B cell (primary cell): ENCODE measurements around the gene TFF2. TPM values are rescaled to one million over a fixed set of nuclear protein-coding genes. Genes with fewer than 3 reads are reported as not detected.

Experiments
- ATAC-seq: fragments of 200-7000 bp; cut with Tn5 transposase; one replicate; pipeline ENCODE4 v1.10.0; 2021; ENCODE audit warnings: low read depth, mild to moderate bottlenecking, moderate number of reproducible peaks, moderate library complexity
- CTCF ChIA-PET: fragments of 350-600 bp; sonication (Branson Sonifier 250); formaldehyde crosslinking; loops from one replicate; lab custom pipeline; 2021; ENCODE audit warnings: antibody characterized with exemption, inconsistent platforms; lab: Charles Lee
- POLR2A ChIA-PET: fragments of 350-600 bp; sonication (Branson Sonifier 250); formaldehyde crosslinking; loops from one replicate; lab custom pipeline; 2021; ENCODE audit warnings: antibody characterized with exemption; lab: Charles Lee
- DNase-seq: peaks from one replicate; pipeline ENCODE4 v3.0.0; 2013
- H2AFZ ChIP-seq: 2 replicates; pipeline ENCODE4 v1.6.1; 2012; ENCODE audit warnings: mild to moderate bottlenecking, low read depth, low read length; ENCODE audit not compliant: insufficient read depth, poor library complexity, severe bottlenecking
- H3K27ac ChIP-seq, 2 donors: 1 replicate in 1 of 2; 2 replicates in 1 of 2; pipeline ENCODE4 v1.5.1; 2012 to 2013; ENCODE audit warnings: low read length in 2 of 2, mild to moderate bottlenecking in 2 of 2, moderate library complexity in 1 of 2
- H3K27me3 ChIP-seq, 4 experiments: fragments of 200-600 bp in 1 of 4; sonication (generic) in 1 of 4; replicated peaks in 1 of 4; 1 replicate in 2 of 4; 2 replicates in 2 of 4; pipeline versions ENCODE4 v1.6.1 to v1.7.0; 2013 to 2016; ENCODE audit warnings: low read length in 3 of 4, mild to moderate bottlenecking in 2 of 4, mixed read lengths in 1 of 4, moderate library complexity in 1 of 4; ENCODE audit not compliant: insufficient read depth in 4 of 4, control insufficient read depth in 3 of 4; ENCODE audit errors: control extremely low read depth in 1 of 4
- H3K36me3 ChIP-seq, 2 experiments: replicated peaks in 1 of 2; 1 replicate in 1 of 2; 2 replicates in 1 of 2; pipeline versions ENCODE4 v1.6.1 to v1.7.1; 2013; ENCODE audit warnings: low read length in 1 of 2; ENCODE audit not compliant: insufficient read depth in 2 of 2, control insufficient read depth in 1 of 2; ENCODE audit errors: control extremely low read depth in 1 of 2, extremely low read depth in 1 of 2
- H3K4me1 ChIP-seq, 2 donors: fragments of 200-600 bp in 1 of 2; sonication (generic) in 1 of 2; 1 replicate in 1 of 2; 2 replicates in 1 of 2; pipeline versions ENCODE4 v1.5.1 to v1.6.1; 2013 to 2017; ENCODE audit warnings: low read length in 2 of 2; ENCODE audit not compliant: control insufficient read depth in 2 of 2, insufficient read depth in 2 of 2
- H3K4me2 ChIP-seq: replicated peaks from 2 replicates; pipeline ENCODE3; 2012; ENCODE audit warnings: mild to moderate bottlenecking, low read depth, low read length; ENCODE audit not compliant: poor library complexity, severe bottlenecking
- H3K4me3 ChIP-seq, 5 experiments: fragments of 200-600 bp in 1 of 5; sonication (generic) in 1 of 5; 1 replicate in 3 of 5; 2 replicates in 2 of 5; pipeline versions ENCODE4 v1.5.1 to v1.7.0; 2011 to 2016; ENCODE audit warnings: low read length in 4 of 5, mild to moderate bottlenecking in 4 of 5, low read depth in 2 of 5, control low read depth in 1 of 5, moderate library complexity in 1 of 5; ENCODE audit not compliant: insufficient read depth in 1 of 5; ENCODE audit errors: control extremely low read depth in 1 of 5, extremely low read depth in 1 of 5
- H3K79me2 ChIP-seq: fragments of 200-600 bp; sonication (generic); one replicate; pipeline ENCODE4 v1.6.0; 2016; ENCODE audit warnings: low read length; ENCODE audit not compliant: control insufficient read depth, insufficient read depth
- H3K9ac ChIP-seq: fragments of 200-600 bp; sonication (generic); 2 replicates; pipeline ENCODE4 v1.6.1; 2017; ENCODE audit warnings: mild to moderate bottlenecking, low read length, moderate library complexity
- H3K9me3 ChIP-seq, 3 donors: one replicate each; pipeline versions ENCODE4 v1.6.1 to v1.7.1; 2013; ENCODE audit warnings: low read length in 2 of 3; ENCODE audit not compliant: control insufficient read depth in 2 of 3, insufficient read depth in 1 of 3; ENCODE audit errors: control extremely low read depth in 1 of 3
- H4K20me1 ChIP-seq: 2 replicates; pipeline ENCODE4 v1.6.0; 2012; ENCODE audit warnings: mild to moderate bottlenecking, low read length; ENCODE audit not compliant: insufficient read depth, control insufficient read depth, poor library complexity, severe bottlenecking
- H3K27ac Mint-ChIP-seq: one replicate; pipeline ENCODE4 v1.8.0; 2021; ENCODE audit warnings: mixed read lengths
- H3K27me3 Mint-ChIP-seq: one replicate; pipeline ENCODE4 v1.8.0; 2021; ENCODE audit warnings: mixed read lengths
- H3K4me1 Mint-ChIP-seq: one replicate; pipeline ENCODE4 v1.8.0; 2021; ENCODE audit warnings: mixed read lengths
- H3K4me3 Mint-ChIP-seq: one replicate; pipeline ENCODE4 v1.8.0; 2021; ENCODE audit warnings: mixed read lengths
- H3K9me3 Mint-ChIP-seq: one replicate; pipeline ENCODE4 v1.8.0; 2022; ENCODE audit warnings: mixed read lengths; ENCODE audit not compliant: insufficient read depth
- EZH2 ChIP-seq: IDR thresholded peaks from 2 replicates; pipeline ENCODE4 v1.6.1; 2012; ENCODE audit warnings: borderline replicate concordance, low read depth, mild to moderate bottlenecking, moderate library complexity, low read length; ENCODE audit not compliant: insufficient read depth, poor library complexity, severe bottlenecking
- WGBS: methylation state at CpG from one replicate; pipeline ENCODE4 v1.1.5; 2013; ENCODE audit warnings: missing lambda C conversion rate; ENCODE audit not compliant: insufficient coverage; 5-methylcytosine and 5-hydroxymethylcytosine counted together
- intact Hi-C: fragments of 100-400 bp; cut with micrococcal nuclease; formaldehyde crosslinking; loops from one replicate; pipeline ENCODE4 v1.10.0; 2022
- polyA plus RNA-seq: library from polyadenylated mRNA; depleted of rRNA; stranded (reverse); fragments of >200 nt; gene quantifications from 2 replicates; pipeline ENCODE4 v1.2.3, GENCODE V29; 2012
- total RNA-seq, 2 donors: library from RNA; stranded (reverse); fragments of 120-200 nt in 1 of 2; gene quantifications; 1 replicate in 1 of 2; 2 replicates in 1 of 2; pipeline versions ENCODE4 v1.2.3 to v1.2.4, GENCODE V29; 2013 to 2022
- TF ChIP-seq, protein P1 (sequence below): fragments of 200-600 bp; IDR thresholded peaks from one replicate; pipeline ENCODE4 v1.8.0; 2022; ENCODE audit warnings: antibody characterized with exemption, mild to moderate bottlenecking

Gene TFF2
- total and polyA plus RNA-seq, 2 donors (not counting 1 experiment from before 2014, with no cell fraction given): not detected

DNA sequence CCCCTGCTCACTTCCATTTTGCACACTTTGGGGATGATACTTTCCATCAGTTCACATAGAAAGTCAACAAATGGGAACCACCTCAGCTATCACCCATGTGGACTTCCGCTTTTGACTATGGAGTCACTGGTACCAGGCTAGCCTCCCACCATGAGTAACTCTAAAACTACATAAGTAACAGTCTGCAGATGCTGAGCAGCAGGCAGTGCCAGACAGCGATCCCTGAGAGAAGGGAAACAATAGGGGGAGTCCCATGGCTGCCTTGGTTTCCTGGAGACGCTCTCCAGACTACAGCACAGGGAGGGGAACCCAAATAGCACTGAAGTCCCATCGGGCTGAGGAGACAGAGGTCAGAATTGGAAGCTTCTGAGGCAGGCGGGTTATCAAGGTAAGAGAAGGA is 2.8 kb upstream of the TFF2 start:
- H3K4me2 ChIP-seq: no peak overlapping the region
- WGBS: 92% methylated on average over 4 of the region's 5 CpGs
- ChIA-PET CTCF (no interaction called here), POLR2A (no interaction called here)
- Mint-ChIP-seq H3K4me1 (no peaks in the 10 kb centered on the region), H3K4me3 (no peak overlapping the region), H3K27me3 (peaks cover 34% of the 10 kb centered on the region), H3K9me3 (peaks cover 10% of the 10 kb centered on the region), H3K27ac (no peak overlapping the region)
- DNase-seq (no peak), ATAC-seq (no peak)
- H4K20me1 ChIP-seq: no peaks in the 10 kb centered on the region
- no peak for TF ChIP-seq EZH2
- TF ChIP-seq, protein P1, sequence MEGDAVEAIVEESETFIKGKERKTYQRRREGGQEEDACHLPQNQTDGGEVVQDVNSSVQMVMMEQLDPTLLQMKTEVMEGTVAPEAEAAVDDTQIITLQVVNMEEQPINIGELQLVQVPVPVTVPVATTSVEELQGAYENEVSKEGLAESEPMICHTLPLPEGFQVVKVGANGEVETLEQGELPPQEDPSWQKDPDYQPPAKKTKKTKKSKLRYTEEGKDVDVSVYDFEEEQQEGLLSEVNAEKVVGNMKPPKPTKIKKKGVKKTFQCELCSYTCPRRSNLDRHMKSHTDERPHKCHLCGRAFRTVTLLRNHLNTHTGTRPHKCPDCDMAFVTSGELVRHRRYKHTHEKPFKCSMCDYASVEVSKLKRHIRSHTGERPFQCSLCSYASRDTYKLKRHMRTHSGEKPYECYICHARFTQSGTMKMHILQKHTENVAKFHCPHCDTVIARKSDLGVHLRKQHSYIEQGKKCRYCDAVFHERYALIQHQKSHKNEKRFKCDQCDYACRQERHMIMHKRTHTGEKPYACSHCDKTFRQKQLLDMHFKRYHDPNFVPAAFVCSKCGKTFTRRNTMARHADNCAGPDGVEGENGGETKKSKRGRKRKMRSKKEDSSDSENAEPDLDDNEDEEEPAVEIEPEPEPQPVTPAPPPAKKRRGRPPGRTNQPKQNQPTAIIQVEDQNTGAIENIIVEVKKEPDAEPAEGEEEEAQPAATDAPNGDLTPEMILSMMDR: no peak
- H3K27me3 ChIP-seq: peaks cover 0 to 16% (median 0%) of the 10 kb centered on the region in 4 experiments
- intact Hi-C loops: no loop called here
- no peak overlapping the region for H3K4me3 ChIP-seq
- no peak overlapping the region for H3K9ac ChIP-seq
- no peaks in the 10 kb centered on the region for H3K79me2 ChIP-seq
- no peaks in the 10 kb centered on the region for H3K4me1 ChIP-seq
- no peaks in the 10 kb centered on the region for H3K36me3 ChIP-seq
- H3K9me3 ChIP-seq: peaks cover 10 to 14% (median 12%) of the 10 kb centered on the region in 3 donors
- H2AFZ ChIP-seq: no peak overlapping the region
- no peak overlapping the region for H3K27ac ChIP-seq

DNA sequence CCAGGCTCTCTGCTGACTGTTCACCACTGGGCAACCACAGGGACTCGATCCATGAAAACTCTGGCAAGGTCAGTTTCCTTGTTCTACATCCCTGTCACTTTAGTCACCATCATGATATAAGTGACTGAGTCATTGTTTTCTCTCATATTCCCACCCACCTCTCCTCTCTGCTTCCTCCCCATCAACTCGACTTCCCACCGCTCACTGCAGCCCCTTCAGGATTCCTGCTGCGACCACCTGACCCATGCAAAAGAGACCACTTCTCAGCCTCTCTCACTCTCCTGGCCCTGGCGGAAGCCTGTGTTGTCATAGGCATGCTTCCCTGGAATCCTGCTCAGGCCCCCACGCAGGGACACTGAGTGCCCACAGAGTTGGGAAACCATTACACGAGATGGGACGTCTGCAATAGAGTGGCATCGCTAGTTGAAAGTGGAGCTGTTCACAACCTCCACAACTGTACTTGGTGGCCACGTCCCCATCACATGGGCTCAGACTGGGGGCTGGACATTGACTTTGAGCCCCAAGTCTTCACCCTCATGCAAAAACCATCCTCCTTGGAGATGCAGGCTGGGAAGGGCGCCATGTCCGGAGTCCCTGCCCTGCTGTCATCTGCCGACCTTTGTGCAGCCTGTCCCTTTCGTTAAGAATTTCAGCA is 1.8 kb upstream of the TFF2 start:
- peaks cover 10 to 14% (median 12%) of the 10 kb centered on the region in 3 donors for H3K9me3 ChIP-seq
- H3K27me3 Mint-ChIP-seq: peaks cover 29% of the 10 kb centered on the region
- ATAC-seq (no peak), DNase-seq (no peak)
- H3K4me3 ChIP-seq: no peak overlapping the region
- H3K79me2 ChIP-seq: no peaks in the 10 kb centered on the region
- no peak overlapping the region for H3K4me2 ChIP-seq
- H3K9me3 Mint-ChIP-seq: peaks cover 10% of the 10 kb centered on the region
- ChIA-PET CTCF (no interaction called here), POLR2A (no interaction called here)
- H3K9ac ChIP-seq: no peak overlapping the region
- H3K4me1 Mint-ChIP-seq: no peaks in the 10 kb centered on the region
- no peak for TF ChIP-seq EZH2
- TF ChIP-seq, protein P1: no peak
- WGBS: 92% methylated on average over 14 of the region's 14 CpGs
- H3K36me3 ChIP-seq: no peaks in the 10 kb centered on the region
- no peaks in the 10 kb centered on the region for H3K4me1 ChIP-seq
- H4K20me1 ChIP-seq: no peaks in the 10 kb centered on the region
- H3K27me3 ChIP-seq: peaks cover 0 to 19% (median 0%) of the 10 kb centered on the region in 4 experiments
- H3K4me3 Mint-ChIP-seq: no peak overlapping the region
- peak overlapping the region; percentile 15 for H3K27ac Mint-ChIP-seq
- intact Hi-C loops: no loop called here
- H2AFZ ChIP-seq: no peak overlapping the region
- H3K27ac ChIP-seq: no peak overlapping the region
